GM18499 (cell line): ENCODE measurements around the gene EXOC6.

Source experiments
- ATAC-seq: cut with Tn5 transposase; IDR thresholded peaks from one replicate; pipeline ENCODE4 v1.9.1; 2021; ENCODE audit warnings: moderate number of reproducible peaks; ENCODE audit not compliant: insufficient read depth, unreplicated experiment

Gene EXOC6

DNA sequence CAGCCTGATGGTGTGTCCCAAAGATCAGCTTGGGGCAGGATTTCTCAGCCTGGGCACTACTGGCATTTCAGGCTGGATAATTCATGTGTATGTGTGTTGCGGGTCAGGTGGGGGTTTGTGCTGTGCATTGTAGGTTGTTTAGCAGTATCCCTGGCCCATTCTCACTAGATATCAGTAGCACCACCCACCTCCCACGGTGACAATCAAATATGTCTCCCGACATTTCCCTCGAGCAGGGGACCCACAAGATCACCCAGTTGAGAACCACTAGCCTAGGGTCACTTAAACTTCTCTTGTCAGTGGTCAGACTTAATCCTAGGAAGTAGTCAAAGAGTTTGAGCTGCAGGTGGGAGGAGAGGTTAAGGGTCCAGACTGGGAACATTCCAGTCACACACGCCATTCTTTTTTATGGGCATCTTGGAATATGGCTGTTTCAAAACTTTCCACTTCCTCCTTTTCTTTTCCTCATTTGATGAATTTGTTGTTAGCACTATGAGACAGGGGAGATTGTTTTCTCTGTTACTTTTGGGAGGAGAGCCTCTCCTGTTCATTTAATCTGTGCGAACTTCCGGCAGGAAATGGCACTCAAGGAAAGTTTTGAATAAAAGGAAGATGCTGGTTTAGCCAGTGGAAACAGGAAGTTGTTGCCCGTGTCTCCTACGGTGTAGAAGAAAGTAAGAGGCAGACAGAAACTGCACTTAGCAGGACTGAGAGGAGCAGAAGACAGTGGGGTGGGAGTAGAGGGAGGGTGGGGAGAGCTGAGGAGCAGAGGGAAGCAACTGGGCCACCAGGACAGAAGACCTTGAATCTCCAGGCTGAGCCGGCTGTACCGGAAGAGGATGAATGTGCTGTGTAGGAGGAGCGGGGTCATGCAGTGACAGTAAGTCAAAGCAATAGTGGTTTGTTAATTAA lies 17.6 kb upstream of the EXOC6 start:
- ATAC-seq: no peak

GRCh38 chr10:92832121-92832520 lies 16.2 kb upstream of the EXOC6 start:
- no peak for ATAC-seq

GRCh38 chr10:92832998-92833650 lies 15.2 kb upstream of the EXOC6 start:
- no peak for ATAC-seq

DNA sequence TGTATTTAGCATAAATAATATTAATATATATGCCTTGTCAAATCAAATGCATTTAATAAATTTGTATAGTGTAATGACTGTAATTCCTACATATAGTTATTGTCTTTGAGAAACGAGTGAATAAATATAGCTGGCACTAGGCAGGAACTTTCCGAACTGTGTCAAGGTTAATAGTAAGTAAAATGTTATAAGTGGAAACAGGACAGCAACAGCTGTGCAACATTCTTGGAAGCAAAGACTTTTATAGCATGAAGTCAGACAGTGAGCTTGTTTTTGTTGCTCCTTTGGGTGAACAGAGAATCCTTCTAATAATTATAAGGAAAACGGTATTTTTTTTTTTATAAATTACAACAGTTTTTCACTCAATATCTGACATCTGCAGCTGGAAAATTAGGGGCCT lies 14.0 kb upstream of the EXOC6 start:
- ATAC-seq: no peak

DNA sequence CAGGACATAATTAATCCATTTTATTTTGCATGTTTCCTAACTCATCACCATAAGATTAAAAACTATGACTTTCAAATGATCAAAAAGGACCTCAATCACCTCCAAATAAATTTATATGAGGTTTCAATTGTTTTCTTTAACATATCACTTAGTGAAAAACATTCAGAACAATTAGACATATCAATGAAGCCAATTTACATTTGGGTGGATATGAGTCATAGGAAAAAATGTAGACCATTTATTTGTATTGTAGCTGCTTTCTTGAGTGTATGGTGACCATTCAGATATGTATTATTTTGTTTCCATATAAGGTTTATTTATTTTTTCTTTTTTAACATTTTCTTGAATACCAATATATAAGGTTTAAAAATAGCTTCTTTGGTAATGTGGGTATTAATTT lies 13.3 kb upstream of the EXOC6 start:
- ATAC-seq: no peak

DNA sequence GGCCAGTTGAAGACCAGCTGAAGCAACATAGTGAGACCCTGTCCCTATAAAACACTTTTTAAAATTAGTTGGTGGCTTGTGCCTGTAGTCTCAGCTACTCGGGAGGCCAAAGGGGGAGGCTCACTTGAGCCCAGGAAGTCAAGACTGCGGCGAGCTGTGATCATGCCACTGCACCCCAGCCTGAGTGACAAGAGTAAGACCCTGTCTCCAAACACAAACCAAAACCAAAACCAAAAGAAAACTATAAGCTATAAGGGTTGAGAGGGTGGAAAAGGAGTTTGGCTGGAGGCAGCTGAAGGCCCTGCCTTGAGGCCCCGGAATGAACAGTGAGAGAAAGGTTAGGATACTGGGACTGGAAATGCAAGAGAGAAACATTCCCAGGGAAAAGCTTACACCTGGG lies 10.9 kb upstream of the EXOC6 start:
- no peak for ATAC-seq

GRCh38 chr10:92839191-92840085 lies 8.9 kb upstream of the EXOC6 start:
- no peak for ATAC-seq

DNA sequence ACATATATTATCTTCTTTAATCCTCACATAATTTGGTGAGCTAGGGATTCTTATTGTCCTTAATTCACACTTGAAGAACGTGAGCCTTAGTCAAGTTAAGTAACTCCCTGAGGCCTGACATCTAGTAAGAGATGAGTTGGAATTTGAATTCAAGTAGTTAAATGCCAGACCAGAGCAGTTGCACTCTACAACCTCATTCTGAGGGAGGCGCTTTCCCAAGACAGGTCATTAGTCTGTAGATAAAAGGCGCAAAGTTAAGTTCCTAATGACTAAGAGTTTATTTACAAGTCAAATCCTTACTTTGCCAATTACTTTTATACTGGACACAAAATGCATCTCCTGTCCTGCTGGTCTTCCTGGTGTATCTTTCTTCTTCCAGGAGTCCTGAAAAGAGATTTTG lies 3.6 kb upstream of the EXOC6 start:
- no peak for ATAC-seq

- ATAC-seq: no peak
These were observed 2.4 kb upstream of the EXOC6 start for GRCh38 chr10:92845921-92846320.

DNA sequence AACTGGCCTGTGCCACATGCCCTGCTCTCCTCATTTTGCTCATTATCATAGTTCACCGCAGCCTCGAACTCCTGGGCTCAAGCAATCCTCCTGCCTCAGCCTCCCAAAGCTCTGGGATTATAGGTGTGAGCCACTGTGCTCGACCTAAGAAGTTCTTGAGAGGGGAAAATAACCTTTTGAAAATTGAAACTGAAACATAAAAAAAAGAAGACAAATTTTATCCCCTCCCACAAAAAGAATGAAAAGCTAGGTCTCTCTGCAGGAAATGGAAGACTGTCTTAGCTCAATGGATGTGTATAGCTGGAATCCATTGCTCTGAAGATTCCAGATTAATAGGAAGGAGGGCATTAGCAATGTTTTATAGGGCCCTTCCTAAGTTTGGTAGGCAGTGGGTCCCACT lies 2.0 kb upstream of the EXOC6 start:
- ATAC-seq: no peak

DNA sequence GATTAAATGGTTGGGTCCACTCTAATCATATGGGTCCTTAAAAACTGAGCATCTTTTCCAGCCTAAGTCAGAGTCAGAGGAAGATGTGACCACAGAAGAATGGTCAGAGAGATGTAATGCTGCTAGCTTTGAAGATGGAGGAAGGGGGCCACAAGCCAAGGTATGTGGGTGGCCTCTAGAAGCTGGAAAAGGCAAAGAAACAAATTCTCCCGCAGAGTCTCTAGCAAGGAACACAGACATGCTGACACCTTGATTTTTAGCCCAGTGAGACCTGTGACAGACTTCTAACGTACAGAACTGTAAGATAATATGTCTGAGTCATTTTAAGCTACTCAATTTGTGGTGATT lies 1.5 kb upstream of the EXOC6 start:
- ATAC-seq: no peak

DNA sequence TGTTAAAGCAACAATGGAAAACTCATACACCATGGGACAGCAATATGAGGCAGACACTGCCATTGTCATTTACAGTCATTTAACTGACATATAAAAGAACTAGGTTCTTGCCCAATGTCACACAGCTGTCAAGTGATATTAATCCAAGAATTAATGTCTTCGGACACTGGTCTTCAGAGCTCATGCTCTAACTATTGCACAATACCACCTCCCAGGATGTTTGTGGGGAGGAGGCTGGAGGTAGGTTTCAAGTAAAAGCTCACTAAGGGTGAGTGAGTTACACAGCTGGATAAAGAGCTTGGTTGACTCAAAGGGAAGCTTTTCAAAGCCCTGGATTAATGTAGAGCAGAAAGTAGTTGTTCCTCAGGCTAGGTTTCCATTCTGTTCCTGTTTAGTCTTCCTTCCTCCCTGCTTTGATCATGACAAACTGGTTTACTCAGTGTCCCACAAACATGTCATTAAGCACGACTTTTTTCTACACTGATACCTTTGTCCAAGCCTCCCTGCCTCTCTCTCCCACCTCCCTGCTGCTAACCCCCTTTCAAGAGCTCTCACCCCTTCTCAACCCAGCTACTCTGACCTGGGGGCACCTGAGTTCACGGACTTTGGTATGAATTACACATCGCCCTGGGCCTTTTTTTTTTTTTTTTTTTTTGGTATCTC lies 987 bp upstream of the EXOC6 start:
- ATAC-seq: no peak

- ATAC-seq: no peak
These were observed 281 bp upstream of the EXOC6 start for GRCh38 chr10:92848037-92848440.

GRCh38 chr10:92849234-92849525 lies 860 bp downstream of the EXOC6 start:
- no peak for ATAC-seq

DNA sequence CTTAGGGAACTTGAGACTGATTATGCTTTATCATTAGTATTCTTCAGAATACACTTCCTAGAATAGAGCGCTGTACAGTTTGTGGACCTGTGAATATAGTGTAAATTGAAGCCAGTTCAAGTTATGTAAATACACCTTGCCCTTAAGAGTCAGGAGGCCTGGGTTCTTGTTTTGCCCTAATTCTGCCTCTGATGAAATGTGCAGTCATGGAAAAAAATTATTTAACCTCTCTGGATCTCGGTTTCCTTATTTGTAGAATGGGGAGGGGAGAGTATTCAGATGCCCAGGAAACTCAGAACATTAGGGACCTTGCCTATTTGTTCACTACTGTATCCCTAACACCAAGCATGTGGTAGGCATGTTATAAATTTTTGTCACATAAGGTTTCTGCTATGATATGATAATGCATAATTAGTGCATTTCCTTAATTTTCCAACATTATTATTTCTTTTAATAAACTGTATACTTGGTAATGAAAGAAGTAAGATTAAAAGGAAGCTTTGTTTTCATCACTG lies 1.3 kb downstream of the EXOC6 start:
- no peak for ATAC-seq

DNA sequence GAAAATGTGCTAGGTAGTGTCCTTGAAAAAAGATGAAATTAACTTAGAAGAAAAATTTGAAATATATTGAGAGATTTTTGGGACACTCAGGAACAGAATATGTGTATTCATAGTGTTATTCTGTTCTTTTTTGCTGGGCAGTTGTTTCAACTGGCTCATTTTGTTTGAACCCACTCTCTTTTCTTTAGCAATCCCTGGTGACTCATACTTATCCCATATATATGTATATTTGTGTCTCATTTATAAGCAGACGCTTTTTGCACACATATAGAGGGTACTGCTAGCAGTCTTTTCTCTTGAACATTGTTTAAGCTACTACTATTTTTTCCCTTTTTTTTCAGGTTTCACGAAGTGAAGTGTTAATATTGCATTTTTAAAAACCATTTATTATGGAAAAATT lies 1.9 kb downstream of the EXOC6 start:
- ATAC-seq: no peak

DNA sequence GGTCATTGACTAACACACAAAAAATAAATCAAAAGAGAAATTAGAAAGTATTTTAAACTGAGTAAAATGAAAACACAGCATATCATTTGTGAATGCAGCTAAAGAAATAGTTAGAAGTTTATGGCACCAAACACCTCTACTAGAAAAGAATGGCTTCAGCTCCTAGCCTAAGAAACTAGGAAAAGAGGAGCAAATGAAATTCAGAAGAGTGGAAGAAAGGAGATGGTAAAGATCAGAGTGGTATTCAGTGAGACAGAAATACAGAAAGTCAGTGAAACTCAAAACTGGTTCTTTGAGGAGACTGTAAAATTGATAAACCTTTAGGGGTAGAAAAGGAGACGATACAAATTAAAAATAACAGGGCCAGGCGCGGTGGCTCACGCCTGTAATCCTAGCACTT lies 2.7 kb downstream of the EXOC6 start:
- ATAC-seq: no peak

- ATAC-seq: no peak
These were observed 7.2 kb downstream of the EXOC6 start for GRCh38 chr10:92855560-92855959.

- ATAC-seq: no peak
These were observed 9.7 kb downstream of the EXOC6 start for GRCh38 chr10:92857904-92858514.

DNA sequence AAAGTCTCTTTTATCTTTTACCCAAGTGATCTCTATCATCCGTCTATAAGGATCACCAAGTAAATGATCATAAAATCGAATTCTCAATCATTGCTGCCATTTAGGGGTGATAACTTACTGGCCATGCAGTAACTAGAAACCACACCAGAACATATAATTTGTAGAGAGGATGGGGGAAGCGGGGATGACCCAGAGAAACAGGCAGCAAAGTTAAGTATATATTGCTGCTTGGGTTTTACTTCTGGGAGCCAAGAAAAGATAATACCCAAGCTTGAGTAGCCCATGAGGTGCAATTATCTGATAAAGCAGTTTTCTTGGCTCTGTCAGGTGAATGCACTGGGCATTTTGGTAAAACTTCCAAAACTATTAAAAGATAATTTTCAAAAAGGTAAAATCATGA lies 18.9 kb downstream of the EXOC6 start:
- ATAC-seq: no peak
